ENCODE measurements around the gene EVA1C. TPM values are rescaled to one million over a fixed set of nuclear protein-coding genes. Genes with fewer than 3 reads are reported as not detected.
"Not testable (repeated sequence)": the region's sequence is repeated elsewhere in the genome, so short reads cannot be mapped to it uniquely, and the experiment has no call there.

EVA1C gene
- total and polyA plus RNA-seq, 9 of the 15 experiments (the other 6 are each of a cell fraction or from before 2014, with no cell fraction given): 0.22 TPM; not detected in 8

DNA sequence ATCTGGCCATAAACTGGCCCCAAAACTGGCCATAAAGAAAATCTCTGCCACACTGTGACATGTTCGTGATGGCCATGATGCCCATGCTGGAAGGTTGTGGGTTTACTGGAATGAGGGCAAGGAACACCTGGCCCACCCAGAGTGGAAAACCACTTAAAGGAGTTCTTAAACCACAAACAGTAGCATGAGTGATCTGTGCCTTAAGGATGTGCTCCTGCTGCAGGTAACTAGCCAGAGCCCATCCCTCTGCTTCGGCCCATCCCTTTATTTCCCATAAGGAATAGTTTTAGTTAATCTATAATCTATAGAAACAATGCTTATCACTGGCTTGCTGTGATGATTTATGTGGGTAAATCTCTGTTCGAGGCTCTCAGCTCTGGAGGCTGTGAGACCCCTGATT is 50.1 kb downstream of the EVA1C start:
- H3K36me3 ChIP-seq (ENCODE audit: control insufficient read depth, insufficient read depth, low read length); BruUV-seq (replicated peaks); intact Hi-C loops (cut with micrococcal nuclease); H3K27ac ChIP-seq (ENCODE audit: extremely low read depth, low read depth, low read length); H3K9me1 ChIP-seq (ENCODE audit: control insufficient read depth, insufficient read depth, low read length); H3K4me3 ChIP-seq; ATAC-seq; H3K9ac ChIP-seq (ENCODE audit: insufficient read depth in 1 of 2, low read depth in 2 of 2, low read length in 2 of 2); H3K79me2 ChIP-seq (ENCODE audit: control insufficient read depth, insufficient read depth, low read length); H3K9me3 ChIP-seq (replicated peaks; ENCODE audit: control insufficient read depth, insufficient read depth, low read depth, low read length); in situ Hi-C loops (cut with MboI); CTCF ChIA-PET (ENCODE audit: low intra/inter-chr PET ratio); FAIRE-seq; H4K20me1 ChIP-seq (replicated peaks; ENCODE audit: control insufficient read depth, insufficient read depth, low read length); H3K4me1 ChIP-seq (replicated peaks in 1 of 2; ENCODE audit: control insufficient read depth in 2 of 2, insufficient read depth in 2 of 2, low read length in 2 of 2); DNase-seq (ENCODE audit: extremely low read depth in 1 of 4, low spot score in 3 of 4); H2AFZ ChIP-seq (ENCODE audit: low read depth, low read length); H3K4me2 ChIP-seq (ENCODE audit: insufficient read depth, low read length): not testable (repeated sequence)
- WGBS (ENCODE audit: insufficient coverage, low coverage, missing lambda C conversion rate): 4% methylated on average over 3 of the region's 3 CpGs
- TF ChIP-seq CBX3 (IDR thresholded peaks at IDR 0.05; ENCODE audit: borderline replicate concordance in 1 of 2, low read length in 2 of 2) (peak in 1 of 2 experiments; percentile 62; a peak in 1 of 3 replicates), CBX5 (IDR thresholded peaks at IDR 0.05; ENCODE audit: borderline replicate concordance, low read depth) (peak; percentile 76)
- POLR2A ChIA-PET: interaction anchor here (0.6 kb wide), 1 partner anchor 316 kb away, joined by 6 read pairs; no protein-coding TSS in a partner anchor
- peaks cover 40 to 61% of the 10 kb centered on the region in 2 experiments for H3K27me3 ChIP-seq (ENCODE audit: control insufficient read depth in 2 of 2, insufficient read depth in 2 of 2, low read length in 2 of 2)

DNA sequence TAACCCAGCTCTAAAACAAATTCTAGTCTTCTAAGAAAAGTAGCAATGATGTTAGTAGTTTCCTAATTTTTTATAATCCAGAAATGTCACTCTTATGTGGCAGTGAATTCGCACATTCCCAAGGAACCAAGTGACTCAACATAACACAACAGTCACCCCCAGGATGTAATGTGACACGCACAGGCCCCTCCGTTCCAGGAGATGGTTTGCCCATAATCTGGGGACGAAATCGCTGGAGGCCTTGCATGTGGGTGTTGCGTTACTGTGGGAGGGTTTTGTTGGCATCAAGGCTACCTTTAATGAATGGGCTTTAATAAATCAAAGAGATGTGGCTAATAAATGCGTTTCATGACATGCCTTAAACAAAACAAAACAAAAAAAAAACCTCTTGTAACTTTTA is 50.9 kb downstream of the EVA1C start:
- no peak for TF ChIP-seq ZC3H4 (CRISPR knock-in tag; IDR thresholded peaks at IDR 0.05; ENCODE audit: borderline replicate concordance)
- TF ChIP-seq CBX5 (IDR thresholded peaks at IDR 0.05; ENCODE audit: borderline replicate concordance, low read depth): no peak
- peak; percentile 29; the same call in 1 of the 2 replicates for TF ChIP-seq EGR1 (conservative IDR thresholded peaks at IDR 0.05)
- no peak for TF ChIP-seq ZNF23 (CRISPR knock-in tag; IDR thresholded peaks at IDR 0.05)
- peak; percentile 26; the same call in 1 of the 2 replicates for TF ChIP-seq FOSL1 (tag; conservative IDR thresholded peaks at IDR 0.05)
- TF ChIP-seq GTF2F1 (IDR thresholded peaks at IDR 0.05; ENCODE audit: low read depth, low read length): no peak
- TF ChIP-seq, protein P1, sequence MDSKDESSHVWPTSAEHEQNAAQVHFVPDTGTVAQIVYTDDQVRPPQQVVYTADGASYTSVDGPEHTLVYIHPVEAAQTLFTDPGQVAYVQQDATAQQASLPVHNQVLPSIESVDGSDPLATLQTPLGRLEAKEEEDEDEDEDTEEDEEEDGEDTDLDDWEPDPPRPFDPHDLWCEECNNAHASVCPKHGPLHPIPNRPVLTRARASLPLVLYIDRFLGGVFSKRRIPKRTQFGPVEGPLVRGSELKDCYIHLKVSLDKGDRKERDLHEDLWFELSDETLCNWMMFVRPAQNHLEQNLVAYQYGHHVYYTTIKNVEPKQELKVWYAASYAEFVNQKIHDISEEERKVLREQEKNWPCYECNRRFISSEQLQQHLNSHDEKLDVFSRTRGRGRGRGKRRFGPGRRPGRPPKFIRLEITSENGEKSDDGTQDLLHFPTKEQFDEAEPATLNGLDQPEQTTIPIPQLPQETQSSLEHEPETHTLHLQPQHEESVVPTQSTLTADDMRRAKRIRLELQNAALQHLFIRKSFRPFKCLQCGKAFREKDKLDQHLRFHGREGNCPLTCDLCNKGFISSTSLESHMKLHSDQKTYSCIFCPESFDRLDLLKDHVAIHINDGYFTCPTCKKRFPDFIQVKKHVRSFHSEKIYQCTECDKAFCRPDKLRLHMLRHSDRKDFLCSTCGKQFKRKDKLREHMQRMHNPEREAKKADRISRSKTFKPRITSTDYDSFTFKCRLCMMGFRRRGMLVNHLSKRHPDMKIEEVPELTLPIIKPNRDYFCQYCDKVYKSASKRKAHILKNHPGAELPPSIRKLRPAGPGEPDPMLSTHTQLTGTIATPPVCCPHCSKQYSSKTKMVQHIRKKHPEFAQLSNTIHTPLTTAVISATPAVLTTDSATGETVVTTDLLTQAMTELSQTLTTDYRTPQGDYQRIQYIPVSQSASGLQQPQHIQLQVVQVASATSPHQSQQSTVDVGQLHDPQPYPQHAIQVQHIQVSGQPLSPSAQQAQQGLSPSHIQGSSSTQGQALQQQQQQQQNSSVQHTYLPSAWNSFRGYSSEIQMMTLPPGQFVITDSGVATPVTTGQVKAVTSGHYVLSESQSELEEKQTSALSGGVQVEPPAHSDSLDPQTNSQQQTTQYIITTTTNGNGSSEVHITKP (IDR thresholded peaks at IDR 0.05; ENCODE audit: partially characterized antibody): peak; percentile 29
- in situ Hi-C loops (cut with MboI) (no loop called here), intact Hi-C loops (cut with micrococcal nuclease) (no loop called here)
- no peak overlapping the region for H3K4me2 ChIP-seq (ENCODE audit: insufficient read depth, low read length)
- no peak for ATAC-seq
- peaks cover 33 to 53% of the 10 kb centered on the region in 2 experiments for H3K27me3 ChIP-seq (ENCODE audit: control insufficient read depth in 2 of 2, insufficient read depth in 2 of 2, low read length in 2 of 2)
- no peaks in the 10 kb centered on the region for H3K36me3 ChIP-seq (ENCODE audit: control insufficient read depth, insufficient read depth, low read length)
- DNase-seq (ENCODE audit: extremely low read depth in 1 of 4, low spot score in 3 of 4): no peak
- H3K79me2 ChIP-seq (ENCODE audit: control insufficient read depth, insufficient read depth, low read length): no peaks in the 10 kb centered on the region
- POLR2A ChIA-PET: interaction anchor here (1.1 kb wide), 1 partner anchor 60 kb away, joined by 3 read pairs; no protein-coding TSS in a partner anchor
- H3K9me1 ChIP-seq (ENCODE audit: control insufficient read depth, insufficient read depth, low read length): no peaks in the 10 kb centered on the region
- H3K4me1 ChIP-seq (replicated peaks in 1 of 2; ENCODE audit: control insufficient read depth in 2 of 2, insufficient read depth in 2 of 2, low read length in 2 of 2): no peaks in the 10 kb centered on the region; a peak in 1 of 5 replicates
- H3K9ac ChIP-seq (ENCODE audit: insufficient read depth in 1 of 2, low read depth in 2 of 2, low read length in 2 of 2): no peak overlapping the region
- no peak overlapping the region for H3K27ac ChIP-seq (ENCODE audit: extremely low read depth, low read depth, low read length)
- no peaks in the 10 kb centered on the region; the same call in 1 of the 2 replicates for H4K20me1 ChIP-seq (replicated peaks; ENCODE audit: control insufficient read depth, insufficient read depth, low read length)
- CTCF ChIA-PET (ENCODE audit: low intra/inter-chr PET ratio): interaction anchor here (0.7 kb wide), 1 partner anchor 14 kb away, joined by 3 read pairs; no protein-coding TSS in a partner anchor
- FAIRE-seq: no peak
- H2AFZ ChIP-seq (ENCODE audit: low read depth, low read length): no peak overlapping the region
- whole genome bisulfite sequencing (ENCODE audit: insufficient coverage, low coverage, missing lambda C conversion rate): 3% methylated on average over 7 of the region's 7 CpGs
- no peaks in the 10 kb centered on the region for H3K9me3 ChIP-seq (replicated peaks; ENCODE audit: control insufficient read depth, insufficient read depth, low read depth, low read length)
- no peak overlapping the region for H3K4me3 ChIP-seq
- no TSS peak for BruUV-seq (replicated peaks)
